Neuron (in vitro differentiated cells): ENCODE data around the gene AGAP1.

Experiments
- H2AFZ ChIP-seq: one replicate; pipeline ENCODE4 v1.6.1; 2013; ENCODE audit warnings: low read depth, mild to moderate bottlenecking, inconsistent platforms, low read length, moderate library complexity
- H3K27me3 ChIP-seq: one replicate; pipeline ENCODE4 v1.6.1; 2013; ENCODE audit warnings: low read length; ENCODE audit not compliant: insufficient read depth
- H3K36me3 ChIP-seq: one replicate; pipeline ENCODE4 v1.6.1; 2013; ENCODE audit warnings: low read length; ENCODE audit not compliant: insufficient read depth
- H3K4me1 ChIP-seq: one replicate; pipeline ENCODE4 v1.6.1; 2013; ENCODE audit warnings: low read length; ENCODE audit not compliant: insufficient read depth
- H3K4me3 ChIP-seq: 2 replicates; pipeline ENCODE4 v1.5.1; 2013; ENCODE audit warnings: mild to moderate bottlenecking, low read length, moderate library complexity
- H3K9me3 ChIP-seq: one replicate; pipeline ENCODE4 v1.6.1; 2013; ENCODE audit warnings: low read length

Gene AGAP1

DNA sequence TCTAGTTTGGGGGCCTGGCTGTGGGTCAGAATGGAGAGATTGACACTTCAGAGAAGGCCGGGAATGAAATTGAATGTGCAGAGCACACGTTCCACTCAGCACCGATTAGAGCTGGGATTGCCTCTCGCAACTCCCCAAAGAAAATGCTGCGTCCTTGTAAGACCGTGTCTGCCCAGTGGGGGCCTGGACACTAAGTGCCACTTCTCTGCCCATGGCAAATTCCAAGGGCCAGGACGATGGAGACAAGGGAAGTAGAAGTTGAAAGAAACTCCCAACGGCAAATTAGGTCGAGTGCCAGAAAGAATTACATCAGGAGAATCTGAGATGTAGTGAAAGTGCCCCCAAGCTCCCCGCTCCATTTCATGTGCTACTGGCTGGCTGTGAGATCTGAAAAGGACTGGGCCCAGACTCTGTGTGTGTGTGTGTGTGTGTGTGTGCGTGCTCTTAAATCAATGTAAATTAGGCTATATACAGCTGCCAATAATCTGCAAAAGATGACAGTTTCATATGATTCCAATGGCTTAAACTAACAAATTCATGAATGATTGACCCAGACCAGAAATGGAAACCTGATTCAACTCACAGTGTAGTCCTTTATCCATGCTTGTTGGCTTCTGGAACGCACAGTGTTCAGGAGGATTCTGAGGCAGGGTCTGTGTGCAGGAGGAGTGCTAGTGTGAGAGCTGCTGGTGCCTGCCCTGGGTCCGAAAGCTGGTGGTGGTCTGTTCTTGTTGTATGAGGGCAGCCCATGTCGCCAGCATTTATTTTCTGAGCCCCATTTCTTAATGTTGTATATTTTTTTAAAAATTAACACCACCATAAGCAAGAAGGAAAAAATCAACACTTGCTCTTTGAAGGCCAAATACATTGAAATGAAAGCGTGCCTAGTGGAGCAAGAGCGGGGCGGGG is 234.3 kb downstream of the AGAP1 start:
- Histone ChIP-seq H3K9me3 (no peaks in the 10 kb centered on the region), H3K4me3 (no peak overlapping the region), H3K4me1 (peaks cover 13% of the 10 kb centered on the region), H3K27me3 (no peaks in the 10 kb centered on the region), H2AFZ (no peak overlapping the region), H3K36me3 (peaks cover 16% of the 10 kb centered on the region)

DNA sequence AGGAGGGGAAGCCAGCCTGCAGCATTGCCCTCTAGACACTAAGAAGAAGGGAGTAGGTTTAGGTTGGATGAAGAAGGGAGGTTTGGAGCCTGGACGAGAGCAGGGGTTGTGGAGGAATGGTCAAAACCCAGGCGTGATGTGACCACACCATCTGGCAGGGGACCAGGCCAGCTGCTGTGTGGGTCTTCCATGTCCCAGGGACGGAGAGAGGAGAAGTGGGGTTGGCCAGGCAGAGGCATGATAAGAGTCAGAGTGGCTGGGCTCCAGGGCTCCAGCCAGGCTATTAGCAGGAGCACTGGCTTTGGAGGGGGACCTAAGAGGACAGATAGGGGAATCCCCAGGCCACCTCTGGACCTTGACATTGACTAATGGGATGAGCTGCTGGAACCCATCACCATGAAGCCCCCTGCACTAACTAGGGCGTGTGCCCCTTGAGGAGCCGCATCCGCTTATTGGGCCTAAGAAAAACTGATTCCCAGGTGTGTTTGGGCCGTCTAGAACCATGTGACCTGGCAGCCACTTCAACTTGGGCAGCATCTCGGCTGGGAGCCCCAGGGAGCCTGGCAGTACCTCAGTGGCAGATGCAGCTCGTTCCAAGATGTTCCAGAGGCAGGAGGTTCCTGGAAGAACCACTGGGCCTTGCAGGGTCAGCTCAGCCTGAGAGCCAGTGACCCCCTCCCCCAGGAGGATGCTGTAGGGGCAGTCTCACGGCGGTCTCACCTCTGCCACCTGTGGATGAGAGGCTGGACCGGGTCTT is 235.1 kb downstream of the AGAP1 start:
- Histone ChIP-seq H3K4me1 (peaks cover 13% of the 10 kb centered on the region), H3K36me3 (peaks cover 11% of the 10 kb centered on the region), H2AFZ (no peak overlapping the region), H3K27me3 (no peaks in the 10 kb centered on the region), H3K9me3 (no peaks in the 10 kb centered on the region), H3K4me3 (no peak overlapping the region)

DNA sequence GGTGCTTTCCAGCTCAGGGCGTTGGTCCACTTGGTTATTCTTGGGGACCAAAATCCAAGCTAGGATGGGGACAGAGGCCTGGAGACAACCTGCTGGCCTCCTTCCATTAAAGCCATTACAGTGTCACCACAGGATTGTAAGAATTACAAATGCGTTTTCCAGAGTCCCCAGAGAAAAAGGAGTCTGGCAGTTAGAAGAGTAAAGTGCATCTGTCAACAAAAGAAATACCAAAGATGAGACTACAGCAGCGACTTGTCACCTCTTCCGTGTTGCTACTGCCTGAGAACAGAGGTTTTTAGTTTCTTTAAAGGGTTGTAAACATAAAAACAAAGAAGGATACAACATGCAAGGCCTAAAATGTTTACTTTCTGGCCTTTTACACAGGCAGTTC is 235.7 kb downstream of the AGAP1 start:
- Histone ChIP-seq H3K4me1 (peaks cover 13% of the 10 kb centered on the region), H3K4me3 (no peak overlapping the region), H3K9me3 (no peaks in the 10 kb centered on the region), H2AFZ (no peak overlapping the region), H3K36me3 (peaks cover 14% of the 10 kb centered on the region), H3K27me3 (no peaks in the 10 kb centered on the region)

DNA sequence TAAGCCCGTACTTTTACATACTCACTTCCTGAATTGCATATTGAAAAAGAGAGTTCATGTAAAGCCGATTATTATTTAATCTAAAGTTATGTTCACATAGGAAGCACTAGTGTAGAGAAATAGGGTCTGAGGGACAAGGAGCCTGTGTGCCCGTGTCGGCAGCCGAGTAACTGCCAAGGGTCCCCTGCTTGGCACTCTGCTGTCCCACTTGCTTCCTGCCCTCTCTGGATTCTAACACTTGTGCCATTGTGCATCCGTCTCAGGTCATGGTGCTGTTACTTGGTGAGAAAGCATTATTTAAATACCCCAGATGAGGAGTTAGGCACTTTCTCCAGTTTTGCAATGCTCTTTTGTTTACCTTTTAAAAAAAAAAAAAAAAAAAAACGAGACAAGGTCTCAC is 236.3 kb downstream of the AGAP1 start:
- peaks cover 18% of the 10 kb centered on the region for H3K36me3 ChIP-seq
- H2AFZ ChIP-seq = no peak overlapping the region
- no peak overlapping the region for H3K4me3 ChIP-seq
- no peaks in the 10 kb centered on the region for H3K27me3 ChIP-seq
- peaks cover 13% of the 10 kb centered on the region for H3K4me1 ChIP-seq
- H3K9me3 ChIP-seq = no peaks in the 10 kb centered on the region

DNA sequence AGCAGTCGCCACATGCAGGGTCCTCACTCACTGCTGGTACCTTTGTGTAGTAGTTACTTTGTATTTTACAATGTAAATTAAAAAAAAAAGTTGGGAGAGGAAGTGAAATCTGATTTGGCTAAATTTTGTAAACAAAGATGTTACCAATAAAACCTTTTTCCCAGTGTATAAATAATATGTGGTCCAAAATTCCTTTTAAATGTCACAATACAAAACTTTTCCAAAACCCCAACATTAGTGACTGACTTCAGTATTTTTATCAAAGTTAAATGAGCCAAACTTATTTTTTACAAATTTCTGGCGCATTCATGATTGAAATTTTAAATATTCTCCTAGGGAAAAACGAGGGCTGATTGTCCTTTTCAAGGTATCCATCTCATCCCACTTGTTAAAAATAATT is 239.9 kb downstream of the AGAP1 start:
- Histone ChIP-seq H2AFZ (no peak overlapping the region), H3K9me3 (peaks cover 6% of the 10 kb centered on the region), H3K27me3 (no peaks in the 10 kb centered on the region), H3K4me1 (peaks cover 13% of the 10 kb centered on the region), H3K4me3 (no peak overlapping the region), H3K36me3 (peaks cover 13% of the 10 kb centered on the region)

DNA sequence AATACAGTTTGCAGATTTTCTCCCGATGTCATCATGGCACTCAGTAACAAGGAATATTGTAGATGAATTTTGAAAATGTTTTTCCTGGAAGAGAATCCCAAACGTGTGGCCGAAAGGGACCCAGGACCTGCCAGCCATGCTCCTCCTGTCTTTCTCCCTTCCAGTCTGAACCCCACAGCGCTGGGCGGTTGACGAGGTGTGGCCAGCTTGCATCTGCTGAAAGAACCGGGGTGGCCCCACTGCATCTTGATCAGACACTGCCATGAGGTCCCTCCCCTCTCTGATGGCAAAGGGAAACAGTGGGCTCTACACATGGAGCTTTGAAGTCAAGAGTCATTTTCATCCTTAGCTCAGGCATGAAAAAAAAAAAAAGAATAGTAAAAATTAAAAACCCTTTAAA is 240.3 kb downstream of the AGAP1 start:
- Histone ChIP-seq H3K27me3 (no peaks in the 10 kb centered on the region), H3K4me1 (peaks cover 13% of the 10 kb centered on the region), H2AFZ (no peak overlapping the region), H3K36me3 (peaks cover 13% of the 10 kb centered on the region), H3K9me3 (peaks cover 6% of the 10 kb centered on the region), H3K4me3 (no peak overlapping the region)

DNA sequence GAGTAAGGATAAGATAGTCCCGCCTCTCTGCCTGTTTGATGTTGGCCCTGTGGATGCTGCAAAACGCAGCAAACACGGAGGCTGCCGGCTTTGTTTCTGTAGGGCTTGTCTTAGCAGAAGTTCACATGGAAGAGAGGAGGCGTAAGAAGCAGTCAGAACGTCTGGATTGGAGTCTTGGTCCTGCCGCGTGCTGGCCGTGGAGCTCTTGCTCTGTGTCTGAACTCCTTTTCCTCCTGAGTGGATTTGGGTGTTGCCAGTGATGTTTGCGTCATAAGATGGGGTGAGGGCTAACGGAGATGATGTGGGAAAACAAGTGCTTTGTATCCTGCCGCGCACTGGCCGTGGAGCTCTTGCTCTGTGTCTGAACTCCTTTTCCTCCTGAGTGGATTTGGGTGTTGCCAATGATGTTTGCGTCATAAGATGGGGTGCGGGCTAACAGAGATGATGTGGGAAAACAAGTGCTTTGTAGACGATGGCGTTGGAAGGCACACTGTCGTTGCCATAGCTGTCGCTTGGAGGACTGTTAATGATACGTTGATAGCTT is 240.9 kb downstream of the AGAP1 start:
- Histone ChIP-seq H3K4me1 (peaks cover 13% of the 10 kb centered on the region), H3K4me3 (no peak overlapping the region), H3K9me3 (peaks cover 6% of the 10 kb centered on the region), H3K36me3 (peaks cover 13% of the 10 kb centered on the region), H2AFZ (no peak overlapping the region), H3K27me3 (no peaks in the 10 kb centered on the region)

DNA sequence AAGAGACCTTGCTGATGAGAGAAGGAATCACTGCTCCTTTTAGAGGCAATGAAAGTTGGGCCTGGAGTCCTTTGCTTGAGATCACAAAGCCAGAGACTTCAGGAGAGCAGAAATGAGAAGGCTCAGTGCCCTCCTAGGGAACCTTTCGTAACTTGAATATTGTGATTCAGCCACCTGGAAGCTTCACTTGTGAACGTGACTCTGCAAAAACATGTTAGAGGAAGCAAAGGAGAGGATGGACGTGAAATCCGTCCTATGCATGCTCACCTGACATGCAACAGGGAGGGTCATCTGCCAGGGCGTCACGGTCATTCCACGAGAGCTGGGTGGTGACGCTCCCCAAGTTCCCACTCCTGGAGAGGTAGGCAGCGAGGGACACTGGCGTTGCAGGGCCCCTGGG is 243.6 kb downstream of the AGAP1 start:
- Histone ChIP-seq H3K27me3 (no peaks in the 10 kb centered on the region), H3K9me3 (peaks cover 6% of the 10 kb centered on the region), H3K4me3 (no peak overlapping the region), H2AFZ (no peak overlapping the region), H3K36me3 (peaks cover 18% of the 10 kb centered on the region), H3K4me1 (peaks cover 4% of the 10 kb centered on the region)

DNA sequence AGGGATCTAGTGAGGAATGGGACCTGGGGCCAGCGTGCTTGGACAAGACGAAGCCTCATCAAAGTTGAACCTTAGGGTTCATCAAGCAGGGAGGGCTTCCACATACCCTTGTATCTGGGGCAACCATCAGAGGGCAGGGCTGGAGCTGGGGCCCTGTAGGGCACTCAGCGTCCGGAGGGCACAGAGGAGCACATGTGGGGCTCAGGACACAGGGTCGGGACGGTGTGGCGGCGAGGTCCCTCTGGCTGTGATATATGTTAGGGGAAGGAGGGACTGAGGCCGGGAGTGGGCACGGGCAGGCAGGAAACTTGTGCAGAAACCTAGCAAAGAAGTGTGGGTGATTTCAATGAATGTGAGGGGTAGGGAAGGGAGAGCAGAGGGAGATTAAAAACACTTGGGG is 244.0 kb downstream of the AGAP1 start:
- H3K9me3 ChIP-seq = peaks cover 6% of the 10 kb centered on the region
- no peak overlapping the region for H3K4me3 ChIP-seq
- H3K4me1 ChIP-seq = peaks cover 4% of the 10 kb centered on the region
- no peak overlapping the region for H2AFZ ChIP-seq
- no peaks in the 10 kb centered on the region for H3K27me3 ChIP-seq
- H3K36me3 ChIP-seq = peaks cover 20% of the 10 kb centered on the region

DNA sequence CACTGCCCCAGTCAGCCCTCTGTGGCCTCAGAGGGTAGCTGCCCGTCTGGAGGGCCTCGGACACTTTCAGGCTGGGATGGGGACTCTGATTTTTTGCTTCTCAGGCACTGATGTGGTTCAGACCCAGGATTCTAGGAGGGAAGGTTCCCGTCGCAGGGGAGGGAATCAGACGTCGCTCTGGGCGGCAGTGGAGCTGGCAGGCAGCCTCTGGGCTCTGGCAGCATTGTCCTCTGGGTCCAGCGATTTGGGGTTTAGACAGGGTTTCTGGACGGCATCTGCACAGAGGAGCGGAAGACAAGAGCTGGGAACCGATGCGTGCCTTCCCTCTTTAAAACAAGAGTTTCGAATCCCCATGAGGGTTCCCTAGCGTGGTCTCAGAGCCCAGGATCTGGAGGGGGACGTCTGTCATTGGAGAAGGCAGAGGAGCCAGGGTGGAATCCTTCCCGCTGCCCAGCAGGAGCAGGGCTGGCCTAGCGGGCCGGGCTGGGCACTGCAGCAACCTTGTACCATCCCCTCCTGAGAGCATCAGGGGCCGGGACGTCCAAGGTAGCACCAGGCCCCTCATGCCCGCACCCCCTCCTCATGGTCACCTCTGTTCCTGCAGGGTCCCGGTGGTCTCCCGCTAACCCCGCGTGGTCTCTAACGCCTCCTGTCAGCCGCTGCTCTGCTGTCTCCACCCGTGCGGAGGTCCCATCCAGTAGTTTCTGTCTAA is 246.0 kb downstream of the AGAP1 start:
- Histone ChIP-seq H3K27me3 (no peaks in the 10 kb centered on the region), H3K4me3 (no peak overlapping the region), H3K9me3 (peaks cover 6% of the 10 kb centered on the region), H3K4me1 (peaks cover 4% of the 10 kb centered on the region), H3K36me3 (peaks cover 28% of the 10 kb centered on the region), H2AFZ (no peak overlapping the region)

DNA sequence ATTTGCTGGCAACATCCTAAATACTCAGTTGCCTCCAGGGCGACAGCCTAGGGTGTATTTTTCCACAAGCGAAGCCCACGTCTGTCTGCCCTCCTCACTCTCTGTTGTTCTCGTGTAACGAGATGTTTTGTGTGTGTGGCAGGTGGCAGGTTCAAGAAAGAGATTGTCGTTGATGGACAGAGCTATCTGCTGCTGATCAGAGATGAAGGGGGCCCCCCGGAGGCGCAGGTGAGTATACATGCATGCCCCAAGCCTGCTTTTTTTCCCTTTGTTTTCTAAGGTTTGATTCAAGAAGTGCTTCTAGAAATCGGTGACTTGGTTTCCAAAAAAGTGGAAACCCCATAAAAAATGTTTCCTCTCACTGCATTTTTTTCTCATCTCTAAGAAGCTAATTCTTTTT is 247.0 kb downstream of the AGAP1 start:
- Histone ChIP-seq H3K9me3 (peaks cover 6% of the 10 kb centered on the region), H3K4me3 (no peak overlapping the region), H2AFZ (no peak overlapping the region), H3K27me3 (no peaks in the 10 kb centered on the region), H3K36me3 (peaks cover 21% of the 10 kb centered on the region), H3K4me1 (peaks cover 4% of the 10 kb centered on the region)

DNA sequence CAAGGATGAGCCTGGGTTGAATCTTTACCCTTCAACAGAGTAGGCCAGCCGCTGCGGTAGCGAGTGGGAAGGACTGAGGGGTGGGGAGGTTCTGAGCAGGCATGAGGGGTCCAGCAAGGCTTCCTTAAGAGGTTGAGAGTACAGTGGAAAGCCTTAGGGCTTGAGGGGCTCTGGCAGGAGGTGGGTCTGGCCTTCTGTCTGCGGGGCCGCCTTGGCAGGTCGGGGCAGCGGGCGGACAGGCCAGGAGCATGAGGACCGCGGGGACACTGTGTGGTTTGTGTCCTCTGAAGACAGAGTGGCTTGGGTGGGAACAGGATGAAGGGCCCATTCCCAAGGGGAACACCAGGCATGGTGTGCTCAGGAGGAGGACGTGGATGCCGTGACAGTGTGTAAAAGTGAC is 250.3 kb downstream of the AGAP1 start:
- Histone ChIP-seq H3K9me3 (no peaks in the 10 kb centered on the region), H3K27me3 (no peaks in the 10 kb centered on the region), H3K4me1 (peaks cover 4% of the 10 kb centered on the region), H2AFZ (no peak overlapping the region), H3K4me3 (no peak overlapping the region), H3K36me3 (peaks cover 34% of the 10 kb centered on the region)

DNA sequence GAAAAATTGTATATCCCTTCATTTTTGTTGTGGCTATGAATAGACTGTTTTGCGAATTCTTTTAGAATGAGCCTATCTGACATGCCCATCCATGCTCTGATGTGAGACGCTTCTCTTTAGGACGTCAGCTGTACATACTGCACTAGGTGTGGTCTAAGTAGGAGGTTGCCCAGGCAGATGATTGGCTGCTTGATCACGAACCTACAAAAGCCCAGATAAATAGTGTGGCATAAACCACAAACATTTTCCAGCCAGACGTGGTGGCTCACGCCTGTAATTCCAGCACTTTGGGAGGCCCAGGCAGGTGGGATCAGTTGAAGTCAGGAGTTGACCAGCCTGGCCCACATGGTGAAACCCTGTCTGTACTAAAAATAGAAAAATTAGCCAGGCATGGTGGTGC is 251.8 kb downstream of the AGAP1 start:
- H3K36me3 ChIP-seq = peaks cover 45% of the 10 kb centered on the region
- H3K4me1 ChIP-seq = peaks cover 2% of the 10 kb centered on the region
- H3K4me3 ChIP-seq = no peak overlapping the region
- no peaks in the 10 kb centered on the region for H3K27me3 ChIP-seq
- H3K9me3 ChIP-seq = no peaks in the 10 kb centered on the region
- H2AFZ ChIP-seq = no peak overlapping the region
